Adrenal gland (tissue), 12 donors: ENCODE results near the gene AMPD3. TPM values are rescaled to one million over a fixed set of nuclear protein-coding genes. Genes with fewer than 3 reads are reported as not detected.
"Not testable (repeated sequence)": the region's sequence is repeated elsewhere in the genome, so short reads cannot be mapped to it uniquely, and the experiment has no call there.

Source experiments
- DNase-seq, 7 donors: peaks; one replicate each; pipeline ENCODE4 v3.0.0-alpha.2; 2019 to 2020
- H3K27ac ChIP-seq, 5 donors: fragments of 200-600 bp; sonication (generic) in 4 of 5; 1 replicate in 3 of 5; 2 replicates in 2 of 5; pipeline versions ENCODE4 v1.5.1 to v1.8.0; 2016 to 2020; ENCODE audit warnings: mild to moderate bottlenecking in 1 of 5
- H3K27me3 ChIP-seq: fragments of 200-600 bp; 2 replicates; pipeline ENCODE4 v1.8.0; 2021
- H3K36me3 ChIP-seq, 2 donors: fragments of 200-600 bp; replicated peaks in 1 of 2; 1 replicate in 1 of 2; 2 replicates in 1 of 2; pipeline versions ENCODE4 v1.5.1 to v1.8.0; 2018 to 2022
- H3K4me1 ChIP-seq, 2 donors: fragments of 200-600 bp; replicated peaks in 1 of 2; 1 replicate in 1 of 2; 2 replicates in 1 of 2; pipeline versions ENCODE4 v1.5.1 to v1.8.0; 2018 to 2021
- H3K4me3 ChIP-seq, 4 donors: fragments of 200-600 bp; sonication (generic) in 3 of 4; one replicate each; pipeline ENCODE4 v1.5.1; 2016 to 2018
- H3K9me3 ChIP-seq, 3 donors: fragments of 200-600 bp; sonication (generic) in 1 of 3; replicated peaks in 1 of 3; 1 replicate in 2 of 3; 2 replicates in 1 of 3; pipeline versions ENCODE4 v1.5.1 to v1.8.0; 2016 to 2021
- CTCF ChIP-seq, 6 experiments: fragments of 450-650 bp in 4 of 6; fragments of 200-600 bp in 2 of 6; sonication (generic) in 1 of 6; IDR thresholded peaks; 1 replicate in 5 of 6; 2 replicates in 1 of 6; pipeline versions ENCODE4 v1.5.1 to v1.8.0; 2016 to 2021; ENCODE audit warnings: antibody characterized with exemption in 6 of 6, mild to moderate bottlenecking in 2 of 6, moderate library complexity in 1 of 6
- POLR2A ChIP-seq, 2 donors: fragments of 450-650 bp; IDR thresholded peaks; one replicate each; pipeline ENCODE4 v1.6.1; 2017; ENCODE audit warnings: antibody characterized with exemption in 2 of 2, mild to moderate bottlenecking in 2 of 2, moderate library complexity in 1 of 2
- WGBS, 4 donors: extraction: QIAGEN DNeasy Blood & Tissue Kit in 2 of 4; methylation state at CpG; one replicate each; pipeline versions ENCODE4 v1.1.5 to v1.1.7; 2013 to 2017; 5-methylcytosine and 5-hydroxymethylcytosine counted together
- intact Hi-C, 2 donors: fragments of 100-400 bp; cut with DNase I; formaldehyde crosslinking; loops; one replicate each; pipeline versions ENCODE4 v1.14.1 to v1.15.0; 2022 to 2023
- polyA plus RNA-seq, 3 donors: library from polyadenylated mRNA; stranded (reverse); fragments of 200-250 nt in 2 of 3; fragments of 350-450 nt in 1 of 3; fragmentation: Illumina TruSeq in 1 of 3; extraction: RNeasy Lipid Tissue Mini Kit (QIAGEN cat#74804) in 1 of 3; gene quantifications; one replicate each; pipeline ENCODE4 v1.2.3, GENCODE V29; 2013 to 2014
- total RNA-seq, 9 donors: library from RNA; depleted of rRNA in 4 of 9; stranded (reverse); fragments of >200 nt in 4 of 9; fragments of 120-200 nt in 1 of 9; fragmentation: NEBNext Ultra II Directional in 1 of 9; extraction: Animal tissue kit (Norgen Biotek cat#: 25700) in 1 of 9; gene quantifications; one replicate each; pipeline versions ENCODE4 v1.1.0 to v1.2.4, GENCODE V29; 2013 to 2023
- donor health status: healthy with polysubstance abuse.
- donor health status: Bipolar disorder and iron deficiency.
- donor health status: DM: yes; HTN: yes; CAD: no.
- donor health status: DM: no; HTN: no; CAD: no.
- donor health status: DM: no; HTN: no; CAD: no.
- donor health status: DM: yes; HTN: yes; CAD: no.

Gene AMPD3
- total and polyA plus RNA-seq, 12 donors, result 16.5 to 64.1 (median 42.9) TPM

- no peaks in the 10 kb centered on the region for H3K27me3 ChIP-seq
- no peaks in the 10 kb centered on the region for H3K4me1 ChIP-seq
- 50 to 86% (median 74%) methylated on average over 1 of the region's 1 CpG for WGBS, 4 donors
- H3K9me3 ChIP-seq, result no peaks in the 10 kb centered on the region
- intact Hi-C loops, result no loop called here
- H3K4me3 ChIP-seq, result no peak overlapping the region
- DNase-seq, result no peak
- H3K27ac ChIP-seq, result peak overlapping the region in 1 of 5 donors; percentile 69
- H3K36me3 ChIP-seq, result no peaks in the 10 kb centered on the region
- TF ChIP-seq CTCF (IDR thresholded peaks at IDR 0.05) (no peak), POLR2A (IDR thresholded peaks at IDR 0.05) (no peak)
These were observed 18.8 kb upstream of the AMPD3 start for GRCh38 chr11:10436224-10436623.

GRCh38 chr11:10436683-10437082 lies 18.4 kb upstream of the AMPD3 start:
- WGBS, 4 donors, result 60 to 92% (median 74%) methylated on average over 1 of the region's 1 CpG

GRCh38 chr11:10438458-10438857 lies 16.6 kb upstream of the AMPD3 start:
- Histone ChIP-seq H3K27ac (no peak overlapping the region), H3K4me1 (no peaks in the 10 kb centered on the region), H3K9me3 (no peaks in the 10 kb centered on the region), H3K36me3 (no peaks in the 10 kb centered on the region), H3K4me3 (no peak overlapping the region), H3K27me3 (no peaks in the 10 kb centered on the region)
- no peak for DNase-seq
- TF ChIP-seq CTCF (IDR thresholded peaks at IDR 0.05) (no peak), POLR2A (IDR thresholded peaks at IDR 0.05) (no peak)
- intact Hi-C loops, result no loop called here

More at GRCh38 chr11:10436683-10437082, 18.4 kb upstream of the AMPD3 start:
- H3K27me3 ChIP-seq, DNase-seq, H3K4me1 ChIP-seq, H3K4me3 ChIP-seq, H3K9me3 ChIP-seq, H3K36me3 ChIP-seq, intact Hi-C loops: not testable (repeated sequence)
- H3K27ac ChIP-seq, result peak overlapping the region in 1 of 5 donors; percentile 69

GRCh38 chr11:10439351-10439750 lies 15.7 kb upstream of the AMPD3 start:
- TF ChIP-seq CTCF (IDR thresholded peaks at IDR 0.05), result no peak
- no peak for TF ChIP-seq POLR2A (IDR thresholded peaks at IDR 0.05)
- Histone ChIP-seq H3K4me1 (no peaks in the 10 kb centered on the region), H3K27me3 (no peaks in the 10 kb centered on the region), H3K4me3 (no peak overlapping the region), H3K36me3 (no peaks in the 10 kb centered on the region), H3K27ac (no peak overlapping the region), H3K9me3 (no peaks in the 10 kb centered on the region)
- DNase-seq, result no peak
- intact Hi-C loops, result no loop called here
- WGBS, 4 donors, result 89 to 96% (median 92%) methylated on average over 2 of the region's 2 CpGs

GRCh38 chr11:10439924-10440323 lies 15.1 kb upstream of the AMPD3 start:
- WGBS, 4 donors, result 79 to 98% (median 93%) methylated on average over 6 of the region's 6 CpGs
- TF ChIP-seq CTCF (IDR thresholded peaks at IDR 0.05), result no peak
- TF ChIP-seq POLR2A (IDR thresholded peaks at IDR 0.05), result no peak
- Histone ChIP-seq H3K27ac (no peak overlapping the region), H3K4me1 (no peaks in the 10 kb centered on the region), H3K4me3 (no peak overlapping the region), H3K9me3 (no peaks in the 10 kb centered on the region), H3K36me3 (no peaks in the 10 kb centered on the region), H3K27me3 (no peaks in the 10 kb centered on the region)
- DNase-seq, result no peak
- intact Hi-C loops, result no loop called here
